Kidney epithelial cell (primary cell): ENCODE measurements around the gene TSEN34. TPM values are rescaled to one million over a fixed set of nuclear protein-coding genes. Genes with fewer than 3 reads are reported as not detected.
"Not testable (repeated sequence)": the region's sequence is repeated elsewhere in the genome, so short reads cannot be mapped to it uniquely, and the experiment has no call there.

ENCODE experiments used
- DNase-seq: peaks from one replicate; pipeline ENCODE4 v3.0.0-alpha.2; 2010; ENCODE audit warnings: low read depth
- H3K27me3 ChIP-seq: 2 replicates; pipeline ENCODE4 v1.6.0; 2011; ENCODE audit warnings: low read length; ENCODE audit not compliant: control insufficient read depth, insufficient read depth
- H3K36me3 ChIP-seq: 2 replicates; pipeline ENCODE4 v1.5.1; 2011; ENCODE audit warnings: low read length; ENCODE audit not compliant: control insufficient read depth, insufficient read depth
- H3K4me3 ChIP-seq: 2 replicates; pipeline ENCODE4 v1.5.1; 2011; ENCODE audit warnings: low read depth, mild to moderate bottlenecking, control low read depth, low read length
- CTCF ChIP-seq: IDR thresholded peaks from 2 replicates; pipeline ENCODE4 v1.5.1; 2011; ENCODE audit warnings: mild to moderate bottlenecking, moderate library complexity, low read length, control low read depth, inconsistent platforms; ENCODE audit not compliant: insufficient read depth, poor library complexity, severe bottlenecking
- total RNA-seq: library from RNA; depleted of rRNA; stranded (reverse); fragments of >200 nt; gene quantifications from 2 replicates; pipeline ENCODE4 v1.2.3, GENCODE V29; 2015

TSEN34 gene
- total RNA-seq, 1 donor from 2014 or later, result 108 TPM

GRCh38 chr19:54179921-54180461, 11.1 kb upstream of the TSEN34 start:
- no peak overlapping the region for H3K4me3 ChIP-seq
- no peaks in the 10 kb centered on the region for H3K36me3 ChIP-seq
- H3K27me3 ChIP-seq, result no peaks in the 10 kb centered on the region
- TF ChIP-seq CTCF, result peak; percentile 70
- DNase-seq, result peak; percentile 67

GRCh38 chr19:54180691-54181091, 10.4 kb upstream of the TSEN34 start:
- Histone ChIP-seq H3K36me3 (no peaks in the 10 kb centered on the region), H3K4me3 (no peak overlapping the region)
- no peak for TF ChIP-seq CTCF

GRCh38 chr19:54181894-54182293, 9.2 kb upstream of the TSEN34 start:
- H3K4me3 ChIP-seq, H3K27me3 ChIP-seq, H3K36me3 ChIP-seq, DNase-seq: not testable (repeated sequence)

More at GRCh38 chr19:54180691-54181091, 10.4 kb upstream of the TSEN34 start:
- DNase-seq, result no peak
- no peaks in the 10 kb centered on the region for H3K27me3 ChIP-seq

- no peak for DNase-seq
- Histone ChIP-seq H3K4me3 (no peak overlapping the region), H3K36me3 (peaks cover 2% of the 10 kb centered on the region), H3K27me3 (no peaks in the 10 kb centered on the region)
- no peak for TF ChIP-seq CTCF
Measured at GRCh38 chr19:54183431-54183830, 7.7 kb upstream of the TSEN34 start.

GRCh38 chr19:54186351-54186750, 4.8 kb upstream of the TSEN34 start:
- Histone ChIP-seq H3K36me3 (peaks cover 2% of the 10 kb centered on the region), H3K27me3 (no peaks in the 10 kb centered on the region)
- DNase-seq, result no peak

GRCh38 chr19:54186934-54187381, 4.2 kb upstream of the TSEN34 start:
- H3K36me3 ChIP-seq, result peaks cover 2% of the 10 kb centered on the region

More at GRCh38 chr19:54186351-54186750, 4.8 kb upstream of the TSEN34 start:
- H3K4me3 ChIP-seq, result no peak overlapping the region
- no peak for TF ChIP-seq CTCF

More at GRCh38 chr19:54186934-54187381, 4.2 kb upstream of the TSEN34 start:
- Histone ChIP-seq H3K27me3 (no peaks in the 10 kb centered on the region), H3K4me3 (no peak overlapping the region)
- no peak for TF ChIP-seq CTCF
- DNase-seq, result no peak
